GM19438 (cell line): ENCODE data around the gene NCKAP5.

Source experiments
- ATAC-seq: cut with Tn5 transposase; IDR thresholded peaks from one replicate; pipeline ENCODE4 v1.9.1; 2021; ENCODE audit warnings: low read depth; ENCODE audit not compliant: unreplicated experiment

NCKAP5 gene

GRCh38 chr2:133568172-133568571 is at the start of gene NCKAP5:
Gene NCKAP5 (minus strand): TSS chr2:133568463. CDS start chr2:133517526, 50,937 bp downstream.
- no peak for ATAC-seq

DNA sequence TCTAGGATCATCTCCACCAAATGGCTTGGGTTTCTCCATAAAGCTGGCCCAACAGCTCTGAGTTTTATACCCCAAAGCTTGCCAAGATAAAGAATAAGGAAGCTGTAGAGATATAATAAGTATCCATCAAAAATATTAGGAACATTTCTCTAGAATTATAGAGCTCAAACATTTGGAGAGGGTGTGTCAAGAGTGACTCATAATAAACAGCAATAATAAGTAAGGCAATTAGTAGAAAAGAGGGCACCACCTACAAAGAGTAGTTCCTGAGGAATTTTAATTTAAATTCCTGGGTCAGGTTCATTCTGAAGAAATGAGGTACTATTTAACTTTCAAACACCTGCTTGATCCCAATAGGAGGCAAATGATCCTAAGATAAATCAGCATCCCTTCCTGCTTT is 41.4 kb upstream of the NCKAP5 start:
- no peak for ATAC-seq

DNA sequence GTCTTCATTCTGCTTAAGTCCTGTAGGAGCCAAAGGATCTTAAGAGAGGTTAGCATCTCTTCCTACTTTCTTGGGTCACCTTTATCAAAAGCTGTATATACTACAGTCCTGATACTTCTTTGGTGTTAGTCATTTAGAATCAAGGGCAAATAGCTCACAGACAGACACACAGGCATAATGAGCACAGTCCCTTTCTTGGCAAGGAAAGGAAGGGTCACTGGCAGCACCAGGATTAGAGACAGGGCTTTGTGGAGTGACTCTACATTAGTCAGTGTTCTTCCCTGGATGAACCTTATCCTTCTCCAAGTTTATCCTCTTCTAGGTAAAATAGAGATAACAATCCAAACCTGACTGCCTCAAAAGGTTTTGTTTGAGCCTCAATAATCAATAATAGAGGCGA is 40.0 kb upstream of the NCKAP5 start:
- no peak for ATAC-seq

- no peak for ATAC-seq
Observed at GRCh38 chr2:133607679-133608078, 39.4 kb upstream of the NCKAP5 start.

GRCh38 chr2:133606616-133607015 is 38.4 kb upstream of the NCKAP5 start:
- no peak for ATAC-seq

DNA sequence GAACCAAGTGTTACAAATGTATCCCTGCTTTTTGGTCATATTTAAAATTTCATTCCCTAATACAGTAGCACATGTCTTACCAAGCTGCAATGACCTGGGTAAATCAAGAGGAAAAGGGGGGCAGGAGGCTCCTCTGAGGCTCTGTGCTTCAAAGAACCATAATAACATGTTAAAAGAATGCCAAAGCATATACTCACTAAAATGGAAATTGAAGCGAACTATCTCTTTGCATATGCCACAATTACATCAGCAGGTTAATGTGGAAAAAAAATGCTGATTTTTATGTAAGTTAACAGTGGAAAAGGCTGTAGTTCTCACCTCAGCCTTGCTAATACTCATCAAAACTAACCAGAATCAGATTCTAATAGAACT is 37.5 kb upstream of the NCKAP5 start:
- ATAC-seq, result no peak

GRCh38 chr2:133605011-133605765 is 36.9 kb upstream of the NCKAP5 start:
- no peak for ATAC-seq

- ATAC-seq, result no peak
Observed at GRCh38 chr2:133603109-133603508, 34.8 kb upstream of the NCKAP5 start.

- ATAC-seq, result no peak
Observed at GRCh38 chr2:133602538-133602937, 34.3 kb upstream of the NCKAP5 start.

DNA sequence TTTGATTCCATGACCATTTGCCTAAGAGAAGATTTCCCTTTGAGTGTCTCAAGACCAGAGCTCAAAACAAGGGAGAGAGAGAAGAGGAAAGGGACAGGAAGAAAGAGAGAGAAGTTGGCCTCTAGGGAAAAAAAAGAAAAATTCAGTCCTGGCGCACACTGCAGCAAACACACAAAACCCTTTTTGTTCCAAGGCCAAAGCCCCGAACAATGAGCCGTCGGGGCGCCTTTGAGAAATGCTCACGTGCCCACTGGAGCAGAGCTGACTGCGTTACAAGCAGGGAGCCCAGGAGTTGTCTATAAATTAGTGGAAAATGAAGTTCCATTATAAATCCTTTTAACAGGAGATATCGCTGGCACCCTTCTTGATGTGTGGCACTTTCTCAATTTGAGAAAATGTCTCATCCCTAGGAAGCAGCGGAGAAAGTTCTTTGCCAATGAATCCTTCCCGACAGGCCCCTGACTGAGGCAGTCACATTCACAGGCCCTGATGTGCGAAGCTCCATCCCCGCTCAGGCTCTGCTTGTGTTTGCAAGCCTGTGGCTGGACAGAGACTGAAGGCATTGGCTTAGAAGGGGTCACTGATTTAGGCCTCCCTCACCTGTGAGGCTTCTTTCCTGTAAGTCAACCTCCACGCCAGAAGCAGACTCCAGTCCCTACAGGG is 32.1 kb upstream of the NCKAP5 start:
- ATAC-seq, result no peak

- no peak for ATAC-seq
Observed at GRCh38 chr2:133599811-133600210, 31.5 kb upstream of the NCKAP5 start.

DNA sequence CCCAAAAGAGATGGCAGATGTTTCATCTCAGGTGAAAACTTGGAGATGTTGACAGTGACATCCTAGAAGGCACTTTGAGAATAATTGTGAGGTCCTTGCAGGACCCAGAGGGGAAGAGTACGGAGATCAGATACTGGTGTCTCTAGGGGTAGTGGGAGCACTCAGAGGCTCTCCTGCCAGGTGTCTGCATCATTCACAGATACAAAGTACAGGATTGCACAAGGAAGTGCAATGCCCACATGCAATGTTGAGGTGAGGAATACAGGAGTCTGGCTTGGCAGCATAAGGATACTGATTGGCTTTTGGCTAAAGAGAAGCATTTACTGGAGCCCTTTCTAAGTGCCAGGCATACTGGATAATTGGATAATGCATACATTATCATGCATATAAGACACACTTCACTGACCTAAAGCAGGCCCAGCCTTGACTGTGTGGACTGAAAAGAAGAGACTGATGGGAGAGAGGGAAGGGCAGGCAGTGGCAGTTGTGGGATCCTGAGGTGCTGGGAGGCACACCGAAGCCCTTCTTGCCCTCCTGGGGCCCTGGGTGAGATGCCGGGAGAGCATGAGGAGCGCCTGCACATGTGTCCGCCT is 31.0 kb upstream of the NCKAP5 start:
- ATAC-seq, result no peak

- no peak for ATAC-seq
Observed at GRCh38 chr2:133598769-133599168, 30.5 kb upstream of the NCKAP5 start.

- no peak for ATAC-seq
Observed at GRCh38 chr2:133596701-133597393, 28.6 kb upstream of the NCKAP5 start.

DNA sequence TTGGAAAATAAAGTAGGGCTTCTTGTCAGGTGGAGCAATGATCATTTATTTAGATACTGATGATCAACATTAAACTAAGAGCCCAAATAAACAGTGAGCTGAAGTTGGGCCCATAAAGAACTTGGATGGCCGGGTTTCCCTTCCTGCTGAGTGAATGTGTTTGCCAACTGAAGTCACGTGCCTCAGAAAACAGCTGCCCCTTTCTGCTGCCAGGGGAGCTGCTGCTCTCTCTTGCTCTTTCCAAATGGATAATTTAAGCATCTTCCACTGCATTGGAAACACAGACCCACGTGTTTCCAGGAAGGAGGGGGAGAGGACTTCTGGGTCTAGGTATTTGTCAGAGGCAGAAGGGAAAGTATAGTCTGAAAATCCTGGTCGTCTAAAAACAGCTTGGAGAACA is 22.9 kb upstream of the NCKAP5 start:
- ATAC-seq, result no peak

DNA sequence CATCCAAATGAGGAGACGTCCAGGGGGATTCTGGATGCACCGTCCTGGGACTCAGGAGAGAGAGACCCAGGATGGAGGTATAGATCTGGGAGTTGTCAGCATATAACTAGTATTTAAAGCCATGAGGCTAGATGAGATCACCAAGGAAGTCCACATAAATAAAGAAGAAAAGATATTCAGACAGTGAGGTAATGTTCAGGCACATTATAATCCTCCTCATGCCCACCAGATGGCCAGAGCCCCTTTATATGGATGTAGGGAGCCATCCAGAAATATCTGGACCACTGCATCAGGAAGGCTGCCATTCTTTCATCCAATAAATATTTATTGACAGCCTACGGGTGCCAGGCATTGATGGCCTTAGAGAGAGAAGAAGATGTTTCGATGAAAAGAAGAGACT is 21.2 kb upstream of the NCKAP5 start:
- ATAC-seq, result no peak

- ATAC-seq, result no peak
Observed at GRCh38 chr2:133588144-133588543, 19.9 kb upstream of the NCKAP5 start.

- no peak for ATAC-seq
Observed at GRCh38 chr2:133586978-133587377, 18.7 kb upstream of the NCKAP5 start.

GRCh38 chr2:133581010-133581760 is 12.9 kb upstream of the NCKAP5 start:
- ATAC-seq, result no peak

DNA sequence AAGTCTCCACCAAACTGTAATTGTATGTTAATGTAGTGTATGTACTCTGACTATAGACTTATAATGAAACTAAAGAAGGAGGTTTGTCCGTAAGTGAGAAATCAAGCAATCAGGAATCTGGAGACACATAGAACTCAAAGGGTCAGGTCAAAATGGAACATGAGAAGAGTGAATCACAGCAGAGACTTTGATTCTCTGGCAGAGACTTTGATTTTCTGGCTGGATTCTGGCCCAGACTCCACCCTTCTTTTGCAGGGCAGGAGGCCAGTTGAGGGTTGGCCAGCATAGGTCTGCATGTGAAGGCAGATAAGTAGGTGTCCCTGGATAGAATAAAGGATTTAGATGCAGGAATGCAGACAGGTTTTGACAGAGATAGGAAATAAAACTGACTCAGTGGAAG is 11.0 kb upstream of the NCKAP5 start:
- ATAC-seq, result no peak

DNA sequence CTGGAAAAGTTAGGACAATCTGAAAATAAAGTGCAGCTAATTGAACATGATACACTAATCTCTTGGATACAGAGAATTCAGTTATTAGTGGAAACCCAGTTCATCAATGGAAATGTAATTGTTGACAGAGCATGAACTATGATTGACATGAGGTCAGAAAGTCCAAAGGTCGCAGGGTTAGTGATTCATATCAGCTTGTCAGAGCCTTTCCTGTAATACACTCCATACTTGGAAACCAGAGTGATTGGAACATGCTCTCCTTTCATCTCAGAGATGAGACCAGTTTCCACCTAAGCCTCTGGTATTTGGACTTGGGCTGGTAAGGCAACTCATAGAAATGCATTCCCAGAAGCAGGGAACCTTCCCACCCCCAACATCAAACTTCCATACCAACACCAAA is 8.5 kb upstream of the NCKAP5 start:
- ATAC-seq, result no peak
